Cardiac septum (tissue), 1 donor: Measurements from ENCODE around the gene PTPRK. TPM values are rescaled to one million over a fixed set of nuclear protein-coding genes. Genes with fewer than 3 reads are reported as not detected.
A peak's percentile ranks its signal among the peaks of the same experiment; 100 is the strongest.

ENCODE experiments used
- DNase-seq: peaks from one replicate; pipeline ENCODE4 v3.0.0-alpha.2; 2020; ENCODE audit warnings: low spot score
- intact Hi-C: fragments of 100-400 bp; cut with DNase I; formaldehyde crosslinking; loops from one replicate; pipeline ENCODE4 v1.14.0; 2022
- long read RNA-seq: library from polyadenylated mRNA; unstranded; transcript quantifications from one replicate; pipeline ENCODE4 v2.0.0, GENCODE V29; 2021
- total RNA-seq: library from RNA; stranded (reverse); fragmentation: NEBNext Ultra II Directional; extraction: Animal tissue kit (Norgen Biotek cat#: 25700); gene quantifications from one replicate; pipeline ENCODE4 v1.2.1, GENCODE V29; 2021
- donor health status: DM: no; HTN: no; CAD: no.

Gene PTPRK
- 51.4 TPM for total RNA-seq
- long read RNA-seq, full-length matches to known transcripts = 4 of 47 reads
- long read RNA-seq, partial matches to known transcripts = 14 of 47 reads
- long read RNA-seq, other reads (novel, unspliced or antisense) = 29 of 47 reads

GRCh38 chr6:128520436-128521281 is at the start of gene PTPRK:
Gene PTPRK, minus strand, starts transcription at chr6:128520599. Its CDS starts 241 bp downstream, at chr6:128520358.
- intact Hi-C loops = loop anchor here (10.0 kb wide), 1 partner anchor 204 kb away; no protein-coding TSS in a partner anchor

GRCh38 chr6:128567029-128567428 is 46.6 kb upstream of the PTPRK start:
- DNase-seq = no peak
- intact Hi-C loops = no loop called here

More at GRCh38 chr6:128520436-128521281, at the start of gene PTPRK:
- DNase-seq = peak; percentile 94

GRCh38 chr6:128560966-128561365 is 40.6 kb upstream of the PTPRK start:
- DNase-seq = no peak
- intact Hi-C loops = no loop called here

- intact Hi-C loops = no loop called here
- no peak for DNase-seq
Measured at GRCh38 chr6:128558924-128559323, 38.5 kb upstream of the PTPRK start.

- intact Hi-C loops = no loop called here
- no peak for DNase-seq
Measured at GRCh38 chr6:128558021-128558420, 37.6 kb upstream of the PTPRK start.

GRCh38 chr6:128557081-128557480 is 36.7 kb upstream of the PTPRK start:
- intact Hi-C loops = no loop called here
- DNase-seq = no peak

- intact Hi-C loops = no loop called here
- DNase-seq = no peak
Measured at GRCh38 chr6:128554302-128554701, 33.9 kb upstream of the PTPRK start.

GRCh38 chr6:128541261-128541660 is 20.9 kb upstream of the PTPRK start:
- DNase-seq = no peak
- intact Hi-C loops = no loop called here

GRCh38 chr6:128538763-128539162 is 18.4 kb upstream of the PTPRK start:
- intact Hi-C loops = no loop called here
- DNase-seq = no peak

- intact Hi-C loops = no loop called here
- DNase-seq = no peak
Measured at GRCh38 chr6:128532827-128533226, 12.4 kb upstream of the PTPRK start.

- DNase-seq = no peak
- intact Hi-C loops = no loop called here
Measured at GRCh38 chr6:128532136-128532535, 11.7 kb upstream of the PTPRK start.

GRCh38 chr6:128531696-128532095 is 11.3 kb upstream of the PTPRK start:
- DNase-seq = no peak
- intact Hi-C loops = no loop called here

GRCh38 chr6:128528241-128528640 is 7.8 kb upstream of the PTPRK start:
- intact Hi-C loops = loop anchor here (10.0 kb wide), 1 partner anchor 197 kb away; no protein-coding TSS in a partner anchor
- no peak for DNase-seq

GRCh38 chr6:128527375-128527774 is 7.0 kb upstream of the PTPRK start:
- intact Hi-C loops = loop anchor here (10.0 kb wide), 1 partner anchor 197 kb away; no protein-coding TSS in a partner anchor
- DNase-seq = no peak

GRCh38 chr6:128526152-128526914 is 5.9 kb upstream of the PTPRK start:
- intact Hi-C loops = loop anchor here (10.0 kb wide), 1 partner anchor 198 kb away; no protein-coding TSS in a partner anchor
- no peak for DNase-seq

- no peak for DNase-seq
- intact Hi-C loops = loop anchor here (10.0 kb wide), 1 partner anchor 199 kb away; no protein-coding TSS in a partner anchor
Measured at GRCh38 chr6:128525406-128525805, 5.0 kb upstream of the PTPRK start.

GRCh38 chr6:128521282-128521632 is 858 bp upstream of the PTPRK start:
- DNase-seq = no peak
- intact Hi-C loops = loop anchor here (10.0 kb wide), 1 partner anchor 204 kb away; no protein-coding TSS in a partner anchor

GRCh38 chr6:128519931-128520435 is 416 bp downstream of the PTPRK start:
- peak; percentile 77 for DNase-seq
- intact Hi-C loops = loop anchor here (10.0 kb wide), 3 partner anchors 185 to 455 kb away; no protein-coding TSS in a partner anchor

GRCh38 chr6:128519132-128519930 is 1.1 kb downstream of the PTPRK start:
- no peak for DNase-seq
- intact Hi-C loops = loop anchor here (10.0 kb wide), 2 partner anchors 185 to 455 kb away; no protein-coding TSS in a partner anchor
